AG09309 (cell line): ENCODE measurements around the gene PEX1.
"Not testable (repeated sequence)": the region's sequence is repeated elsewhere in the genome, so short reads cannot be mapped to it uniquely, and the experiment has no call there.

Experiments used
- DNase-seq: peaks from one replicate; pipeline ENCODE4 v3.0.0-alpha.2; 2010; ENCODE audit warnings: low read depth
- H3K4me3 ChIP-seq: 2 replicates; pipeline ENCODE4 v1.5.1; 2011; ENCODE audit warnings: mild to moderate bottlenecking, low read depth, low read length, moderate library complexity; ENCODE audit not compliant: control insufficient read depth
- TF ChIP-seq, protein P1 (sequence below): IDR thresholded peaks from 2 replicates; pipeline ENCODE4 v1.5.1; 2011; ENCODE audit warnings: mild to moderate bottlenecking, low read depth, low read length, inconsistent platforms; ENCODE audit not compliant: insufficient read depth, control insufficient read depth; ENCODE audit errors: missing control alignments

PEX1 gene

DNA sequence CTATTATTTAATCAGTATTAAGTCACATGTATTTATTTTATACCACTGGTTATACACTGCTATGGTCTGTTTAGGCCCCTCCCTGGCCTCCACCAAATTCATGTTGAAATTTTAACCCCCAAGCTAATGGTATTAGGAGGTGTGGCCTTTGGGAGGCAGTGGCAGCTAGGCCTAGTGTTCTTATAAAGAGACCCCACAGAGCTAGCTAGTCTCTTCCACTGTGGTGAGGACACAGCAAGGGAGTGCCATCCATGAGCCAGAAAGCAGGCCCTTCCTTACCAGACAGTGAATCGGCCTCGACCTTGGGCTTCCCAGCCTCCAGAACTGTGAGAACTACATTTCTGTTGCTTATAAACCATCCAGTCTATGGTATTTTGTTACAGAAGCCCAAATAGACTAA lies 28.9 kb upstream of the PEX1 start:
- H3K4me3 ChIP-seq, result no peak overlapping the region
- TF ChIP-seq, protein P1, sequence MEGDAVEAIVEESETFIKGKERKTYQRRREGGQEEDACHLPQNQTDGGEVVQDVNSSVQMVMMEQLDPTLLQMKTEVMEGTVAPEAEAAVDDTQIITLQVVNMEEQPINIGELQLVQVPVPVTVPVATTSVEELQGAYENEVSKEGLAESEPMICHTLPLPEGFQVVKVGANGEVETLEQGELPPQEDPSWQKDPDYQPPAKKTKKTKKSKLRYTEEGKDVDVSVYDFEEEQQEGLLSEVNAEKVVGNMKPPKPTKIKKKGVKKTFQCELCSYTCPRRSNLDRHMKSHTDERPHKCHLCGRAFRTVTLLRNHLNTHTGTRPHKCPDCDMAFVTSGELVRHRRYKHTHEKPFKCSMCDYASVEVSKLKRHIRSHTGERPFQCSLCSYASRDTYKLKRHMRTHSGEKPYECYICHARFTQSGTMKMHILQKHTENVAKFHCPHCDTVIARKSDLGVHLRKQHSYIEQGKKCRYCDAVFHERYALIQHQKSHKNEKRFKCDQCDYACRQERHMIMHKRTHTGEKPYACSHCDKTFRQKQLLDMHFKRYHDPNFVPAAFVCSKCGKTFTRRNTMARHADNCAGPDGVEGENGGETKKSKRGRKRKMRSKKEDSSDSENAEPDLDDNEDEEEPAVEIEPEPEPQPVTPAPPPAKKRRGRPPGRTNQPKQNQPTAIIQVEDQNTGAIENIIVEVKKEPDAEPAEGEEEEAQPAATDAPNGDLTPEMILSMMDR, result no peak
- no peak for DNase-seq

DNA sequence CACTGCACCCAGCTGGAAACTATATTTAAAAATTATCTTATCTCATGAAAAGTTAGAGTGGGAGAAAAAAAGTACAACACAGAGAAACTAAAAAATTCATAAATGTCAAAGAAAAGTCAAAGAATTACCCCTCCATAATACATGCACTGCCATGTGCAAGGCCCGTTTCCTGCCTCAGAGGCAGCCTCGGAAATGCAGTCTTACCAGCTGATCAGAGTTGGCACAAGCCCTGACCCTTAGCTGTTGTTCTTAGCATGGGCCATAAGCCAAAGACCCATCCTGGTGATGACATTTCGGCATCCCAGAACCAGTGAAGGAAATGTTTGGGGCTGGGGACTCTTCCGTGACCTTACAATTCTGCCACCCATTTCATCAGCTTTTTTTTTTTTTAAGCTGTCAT lies 21.9 kb upstream of the PEX1 start:
- H3K4me3 ChIP-seq, result no peak overlapping the region
- TF ChIP-seq, protein P1, result no peak
- no peak for DNase-seq

DNA sequence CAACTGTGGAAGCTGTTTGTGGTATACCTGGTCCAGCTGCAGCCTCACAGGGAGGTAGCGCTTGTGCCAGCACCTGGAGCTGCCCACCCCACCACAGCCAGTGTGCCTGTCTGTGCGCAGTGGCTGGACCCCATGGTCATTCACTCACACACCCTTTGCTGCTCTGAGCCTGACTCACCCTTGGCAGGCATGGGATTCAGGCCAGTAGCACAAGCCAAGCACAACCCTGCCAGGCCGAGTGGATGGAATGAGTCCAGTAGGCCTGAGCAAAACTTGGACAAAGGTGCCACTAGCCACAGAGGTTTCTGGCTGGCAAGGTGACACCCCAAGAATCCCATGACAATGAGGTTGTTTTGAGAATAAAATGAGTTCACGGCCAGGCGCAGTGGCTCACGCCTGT lies 19.3 kb upstream of the PEX1 start:
- no peak overlapping the region for H3K4me3 ChIP-seq
- TF ChIP-seq, protein P1, result no peak
- no peak for DNase-seq

DNA sequence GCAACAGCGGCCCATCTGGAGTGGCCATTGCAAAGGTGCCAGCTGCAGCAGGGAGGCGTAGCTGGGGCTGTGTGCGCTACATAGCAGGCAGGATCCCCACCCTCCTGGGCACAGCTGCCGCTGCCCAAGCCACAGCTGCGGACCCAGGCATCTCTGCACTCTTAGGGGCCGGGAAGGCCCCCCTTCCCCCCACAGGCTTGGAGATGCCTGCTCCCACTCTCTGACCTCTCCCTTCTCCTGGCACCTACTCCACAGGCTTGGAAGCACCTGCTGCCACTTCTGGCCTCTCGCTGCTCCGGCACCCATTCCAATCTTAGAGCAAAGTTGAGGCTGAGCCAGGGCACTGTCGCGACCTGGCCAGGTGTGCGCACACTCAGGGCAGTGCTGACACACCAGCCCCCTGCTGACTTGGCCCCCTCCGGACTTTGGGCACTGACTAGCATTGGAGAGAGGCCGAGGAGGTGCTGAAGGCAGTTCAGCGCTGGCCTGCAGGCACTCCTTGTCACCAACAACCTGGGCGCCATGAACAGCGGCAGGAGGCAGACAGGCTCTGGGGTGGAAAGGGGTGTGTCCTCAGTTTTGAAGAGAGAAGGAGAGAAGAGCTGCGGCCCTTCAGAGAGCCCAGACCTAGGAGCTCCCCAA lies 18.7 kb upstream of the PEX1 start:
- TF ChIP-seq, protein P1, result no peak
- no peak for DNase-seq
- H3K4me3 ChIP-seq, result no peak overlapping the region

DNA sequence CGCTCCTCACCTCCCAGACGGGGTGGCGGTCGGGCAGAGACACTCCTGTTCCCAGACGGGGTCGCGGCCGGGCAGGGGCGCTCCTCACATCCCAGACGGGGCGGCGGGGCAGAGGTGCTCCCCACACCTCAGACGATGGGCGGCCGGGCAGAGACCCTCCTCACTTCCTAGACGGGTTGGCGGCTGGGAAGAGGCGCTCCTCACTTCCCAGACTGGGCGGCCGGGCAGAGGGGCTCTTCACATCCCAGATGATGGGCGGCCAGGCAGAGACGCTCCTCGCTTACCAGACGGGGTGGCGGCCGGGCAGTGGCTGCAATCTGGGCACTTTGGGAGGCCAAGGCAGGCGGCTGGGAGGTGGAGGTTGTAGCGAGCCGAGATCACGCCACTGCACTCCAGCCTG lies 16.8 kb upstream of the PEX1 start:
- H3K4me3 ChIP-seq, DNase-seq: not testable (repeated sequence)

DNA sequence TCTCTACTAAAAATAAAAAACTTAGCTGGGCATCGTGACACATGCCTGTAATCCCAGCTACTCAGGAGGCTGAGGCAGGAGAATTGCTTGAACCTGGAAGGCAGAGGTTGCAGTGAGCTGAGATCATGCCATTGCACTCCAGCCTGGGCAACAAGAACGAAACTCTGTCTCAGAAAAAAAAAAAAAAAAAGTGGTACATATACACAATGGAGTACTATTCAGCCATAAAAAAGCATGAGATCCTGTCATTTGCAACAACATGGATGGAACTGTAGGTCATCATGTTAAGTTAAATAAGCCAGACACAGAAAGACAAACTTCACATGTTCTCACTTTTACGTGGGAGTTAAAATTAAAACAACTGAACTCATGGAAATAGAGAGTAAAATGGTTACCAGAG lies 15.2 kb upstream of the PEX1 start:
- not testable (repeated sequence) for DNase-seq, H3K4me3 ChIP-seq

DNA sequence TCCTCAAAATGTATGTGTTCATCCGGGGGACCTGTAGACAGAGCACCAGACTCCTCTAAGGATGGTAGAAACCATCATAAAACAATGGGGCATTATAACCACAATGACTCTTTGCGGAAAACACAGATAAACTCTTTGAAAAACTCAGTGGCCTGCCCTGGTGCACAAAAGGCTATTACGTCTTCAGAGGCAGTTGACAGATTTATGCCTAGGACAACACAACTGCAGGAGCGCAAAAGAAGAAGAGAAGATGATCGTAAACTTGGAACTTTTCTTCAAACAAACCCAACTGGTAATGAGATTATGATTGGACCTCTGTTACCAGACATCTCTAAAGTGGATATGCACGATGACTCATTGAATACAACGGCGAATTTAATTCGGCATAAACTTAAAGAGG lies 6.3 kb upstream of the PEX1 start:
- TF ChIP-seq, protein P1, result no peak
- H3K4me3 ChIP-seq, result no peak overlapping the region
- no peak for DNase-seq

DNA sequence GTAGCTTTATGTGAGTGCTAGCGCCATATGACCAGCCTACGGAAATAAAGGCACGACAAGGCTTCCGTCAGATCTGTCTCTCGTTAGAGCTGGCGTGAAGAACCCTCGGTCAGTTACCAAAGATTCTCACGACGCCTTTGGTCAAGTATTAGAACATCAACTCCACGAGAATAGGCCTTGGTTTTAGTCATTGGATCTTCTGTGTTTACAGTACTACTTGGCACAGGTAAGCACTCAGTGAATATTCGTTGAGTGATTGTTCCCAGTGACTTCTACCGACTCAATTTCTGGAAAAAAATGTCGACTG lies 591 bp upstream of the PEX1 start:
- H3K4me3 ChIP-seq, result peak overlapping the region; percentile 67
- TF ChIP-seq, protein P1, result no peak
- no peak for DNase-seq
